PC-9 (cell line): ENCODE results near the gene GFM2. TPM values are rescaled to one million over a fixed set of nuclear protein-coding genes. Genes with fewer than 3 reads are reported as not detected.
"Not testable (repeated sequence)": the region's sequence is repeated elsewhere in the genome, so short reads cannot be mapped to it uniquely, and the experiment has no call there.

ENCODE experiments used
- BruUV-seq: library from RNA; stranded (reverse); fragments of 400-500 nt; replicated peaks from 2 replicates; lab custom pipeline; 2021; lab: Mats Ljungman, UMichigan
- CTCF ChIA-PET: fragments of 300-600 bp; sonication (Branson Sonifier 250); formaldehyde crosslinking; loops from one replicate; lab custom pipeline; 2022; ENCODE audit warnings: antibody characterized with exemption; lab: Charles Lee
- POLR2A ChIA-PET: fragments of 300-600 bp; sonication (Branson Sonifier 250); formaldehyde crosslinking; loops from one replicate; lab custom pipeline; 2022; ENCODE audit warnings: antibody characterized with exemption; ENCODE audit not compliant: unreplicated experiment; lab: Charles Lee
- DNase-seq, 2 experiments: peaks; one replicate each; pipeline versions ENCODE4 v3.0.0 to v3.0.0-alpha.2; 2015 to 2022; ENCODE audit warnings: mixed read lengths in 1 of 2
- H2AFZ ChIP-seq: fragments of 200-600 bp; sonication (generic); 2 replicates; pipeline ENCODE4 v1.8.1; 2017; ENCODE audit warnings: antibody characterized with exemption
- H3F3A ChIP-seq: fragments of 200-600 bp; sonication (generic); 2 replicates; pipeline ENCODE4 v1.8.1; 2017; ENCODE audit warnings: antibody characterized with exemption, mild to moderate bottlenecking, low read depth; ENCODE audit not compliant: insufficient read depth
- H3K27ac ChIP-seq: fragments of 200-600 bp; sonication (generic); 2 replicates; pipeline ENCODE4 v1.6.1; 2016; ENCODE audit warnings: mixed run types
- H3K27me3 ChIP-seq: fragments of 200-600 bp; sonication (generic); 2 replicates; pipeline ENCODE4 v1.6.1; 2016; ENCODE audit warnings: low read depth, mixed run types; ENCODE audit not compliant: insufficient read depth
- H3K36me3 ChIP-seq: fragments of 200-600 bp; sonication (generic); 2 replicates; pipeline ENCODE4 v1.6.1; 2016; ENCODE audit warnings: low read depth, mixed run types
- H3K4me1 ChIP-seq: fragments of 200-600 bp; sonication (generic); replicated peaks from 2 replicates; pipeline ENCODE4 v1.6.1; 2016; ENCODE audit warnings: mixed run types; ENCODE audit not compliant: insufficient read depth
- H3K4me2 ChIP-seq: fragments of 200-600 bp; sonication (generic); 2 replicates; pipeline ENCODE4 v1.6.1; 2017; ENCODE audit warnings: mixed run types
- H3K4me3 ChIP-seq: fragments of 200-600 bp; sonication (generic); 2 replicates; pipeline ENCODE4 v1.6.1; 2016; ENCODE audit warnings: mixed run types
- H3K79me2 ChIP-seq: fragments of 200-600 bp; sonication (generic); 2 replicates; pipeline ENCODE4 v1.6.1; 2017; ENCODE audit warnings: low read depth, mixed run types
- H3K9me2 ChIP-seq: fragments of 200-600 bp; sonication (generic); 2 replicates; pipeline ENCODE4 v1.8.1; 2017; ENCODE audit warnings: mild to moderate bottlenecking; ENCODE audit not compliant: insufficient read depth
- H3K9me3 ChIP-seq: fragments of 200-600 bp; sonication (generic); 2 replicates; pipeline ENCODE4 v1.8.1; 2016; ENCODE audit warnings: low read depth; ENCODE audit not compliant: insufficient read depth
- H4K20me1 ChIP-seq: fragments of 200-600 bp; sonication (generic); 2 replicates; pipeline ENCODE4 v1.8.1; 2017; ENCODE audit not compliant: insufficient read depth
- CTCF ChIP-seq: fragments of 200-600 bp; sonication (generic); conservative IDR thresholded peaks from 2 replicates; pipeline ENCODE4 v1.6.1; 2017; ENCODE audit warnings: mixed run types, antibody characterized with exemption, mild to moderate bottlenecking, moderate library complexity
- EZH2 ChIP-seq: fragments of 200-600 bp; sonication (generic); IDR thresholded peaks from 2 replicates; pipeline ENCODE4 v1.8.0; 2017; ENCODE audit warnings: antibody characterized with exemption, low read depth
- intact Hi-C: fragments of 100-400 bp; cut with micrococcal nuclease; formaldehyde crosslinking; loops from one replicate; pipeline ENCODE4 v1.10.0; 2022; ENCODE audit not compliant: unreplicated experiment
- total RNA-seq: library from RNA; stranded (reverse); gene quantifications from 2 replicates; pipeline ENCODE4 v1.2.3, GENCODE V29; 2021

GFM2 gene
- total RNA-seq, 1 experiment from 2014 or later, result 39.8 TPM

GRCh38 chr5:74685979-74686631 lies 80.8 kb downstream of the GFM2 start:
- no peaks in the 10 kb centered on the region for H3K9me2 ChIP-seq
- no peaks in the 10 kb centered on the region for H3K27me3 ChIP-seq
- H3K4me1 ChIP-seq, result peaks cover 17% of the 10 kb centered on the region
- peak overlapping the region; percentile 88 for H3K4me2 ChIP-seq
- POLR2A ChIA-PET, result interaction anchor here (0.5 to 0.8 kb wide), 2 partner anchors 81 to 111 kb away, joined by 3 to 4 read pairs; partner anchors contain the start of genes GFM2 and NSA2
- no peaks in the 10 kb centered on the region for H4K20me1 ChIP-seq
- no peak for DNase-seq
- intact Hi-C loops, result no loop called here
- peak overlapping the region; percentile 99 for H2AFZ ChIP-seq
- H3K4me3 ChIP-seq, result peak overlapping the region; percentile 78
- peaks cover 16% of the 10 kb centered on the region; the same call in 1 of the 2 replicates for H3K36me3 ChIP-seq
- no peak overlapping the region for H3K27ac ChIP-seq
- peaks cover 2% of the 10 kb centered on the region; the same call in 1 of the 2 replicates for H3F3A ChIP-seq
- H3K79me2 ChIP-seq, result peaks cover 22% of the 10 kb centered on the region
- CTCF ChIA-PET, result interaction anchor here (0.5 to 1.1 kb wide), 2 partner anchors 9 to 784 kb away, joined by 3 read pairs; no protein-coding TSS in a partner anchor
- BruUV-seq, result TSS peak; percentile 37
- H3K9me3 ChIP-seq, result no peaks in the 10 kb centered on the region
- no peak for TF ChIP-seq CTCF
- TF ChIP-seq EZH2, result no peak

- CTCF ChIA-PET, result interaction anchor here (1.1 kb wide), 1 partner anchor 783 kb away, joined by 3 read pairs; no protein-coding TSS in a partner anchor
- H3K9me3 ChIP-seq, result no peaks in the 10 kb centered on the region
- peaks cover 9% of the 10 kb centered on the region; the same call in 1 of the 2 replicates for H3K36me3 ChIP-seq
- no peaks in the 10 kb centered on the region for H3K9me2 ChIP-seq
- TF ChIP-seq CTCF (no peak), EZH2 (no peak)
- H3K79me2 ChIP-seq, result peaks cover 22% of the 10 kb centered on the region
- no peaks in the 10 kb centered on the region for H3K27me3 ChIP-seq
- peak within 1 kb of the TSS; percentile 99 for H2AFZ ChIP-seq
- no peaks in the 10 kb centered on the region for H4K20me1 ChIP-seq
- BruUV-seq, result no TSS peak
- intact Hi-C loops, result no loop called here
- peak within 1 kb of the TSS; percentile 78 for H3K4me3 ChIP-seq
- H3F3A ChIP-seq, result peaks cover 2% of the 10 kb centered on the region; the same call in 1 of the 2 replicates
- POLR2A ChIA-PET, result interaction anchor here (0.5 to 0.8 kb wide), 4 partner anchors 82 to 636 kb away, joined by 3 to 9 read pairs (median 4); partner anchors contain the start of genes GFM2 and NSA2
- H3K27ac ChIP-seq, result peak within 1 kb of the TSS; percentile 52; the same call in 1 of the 2 replicates
- peak within 1 kb of the TSS; percentile 88 for H3K4me2 ChIP-seq
- peaks cover 19% of the 10 kb centered on the region for H3K4me1 ChIP-seq
- DNase-seq, result peak; percentile 78 to 91
Observed at GRCh38 chr5:74684900-74685851, 81.7 kb downstream of the GFM2 start, which contains the start of gene HEXB. Gene HEXB (plus strand): TSS chr5:74685233. CDS start chr5:74685261, 28 bp downstream.

GRCh38 chr5:74679966-74680365 lies 87.0 kb downstream of the GFM2 start:
- Histone ChIP-seq H3K79me2 (no peaks in the 10 kb centered on the region), H3K4me1 (0 out of 2 replicates have a peak, but pooled peaks cover 7% of the 10 kb centered on the region), H4K20me1 (no peaks in the 10 kb centered on the region), H3F3A (peaks cover 9% of the 10 kb centered on the region; the same call in 1 of the 2 replicates), H3K27me3 (no peaks in the 10 kb centered on the region), H3K4me2 (no peak overlapping the region; the same call in 1 of the 2 replicates), H3K9me3 (no peaks in the 10 kb centered on the region), H3K36me3 (no peaks in the 10 kb centered on the region), H3K4me3 (no peak overlapping the region), H2AFZ (no peak overlapping the region), H3K9me2 (no peaks in the 10 kb centered on the region), H3K27ac (no peak overlapping the region)
- CTCF ChIA-PET, result no interaction called here
- POLR2A ChIA-PET, result no interaction called here
- no TSS peak for BruUV-seq
- intact Hi-C loops, result loop anchor here (10.0 kb wide), 1 partner anchor 655 kb away; the partner anchor contains the start of gene HMGCR
- TF ChIP-seq CTCF (no peak), EZH2 (no peak)
- no peak for DNase-seq

GRCh38 chr5:74679300-74679699 lies 87.6 kb downstream of the GFM2 start:
- H3K4me3 ChIP-seq, H3K4me2 ChIP-seq, H3K27ac ChIP-seq, DNase-seq, H4K20me1 ChIP-seq, H2AFZ ChIP-seq, CTCF ChIA-PET, H3K9me2 ChIP-seq, H3K79me2 ChIP-seq, H3K4me1 ChIP-seq, H3K9me3 ChIP-seq, POLR2A ChIA-PET, H3K27me3 ChIP-seq, BruUV-seq, H3K36me3 ChIP-seq, H3F3A ChIP-seq: not testable (repeated sequence)
- intact Hi-C loops, result loop anchor here (10.0 kb wide), 1 partner anchor 656 kb away; the partner anchor contains the start of gene HMGCR
